Measurements from ENCODE around the gene KCNJ8.

The KCNJ8 gene

GRCh38 chr12:21718944-21719650 lies 55.4 kb downstream of the KCNJ8 start:
- TF ChIP-seq, protein P1, sequence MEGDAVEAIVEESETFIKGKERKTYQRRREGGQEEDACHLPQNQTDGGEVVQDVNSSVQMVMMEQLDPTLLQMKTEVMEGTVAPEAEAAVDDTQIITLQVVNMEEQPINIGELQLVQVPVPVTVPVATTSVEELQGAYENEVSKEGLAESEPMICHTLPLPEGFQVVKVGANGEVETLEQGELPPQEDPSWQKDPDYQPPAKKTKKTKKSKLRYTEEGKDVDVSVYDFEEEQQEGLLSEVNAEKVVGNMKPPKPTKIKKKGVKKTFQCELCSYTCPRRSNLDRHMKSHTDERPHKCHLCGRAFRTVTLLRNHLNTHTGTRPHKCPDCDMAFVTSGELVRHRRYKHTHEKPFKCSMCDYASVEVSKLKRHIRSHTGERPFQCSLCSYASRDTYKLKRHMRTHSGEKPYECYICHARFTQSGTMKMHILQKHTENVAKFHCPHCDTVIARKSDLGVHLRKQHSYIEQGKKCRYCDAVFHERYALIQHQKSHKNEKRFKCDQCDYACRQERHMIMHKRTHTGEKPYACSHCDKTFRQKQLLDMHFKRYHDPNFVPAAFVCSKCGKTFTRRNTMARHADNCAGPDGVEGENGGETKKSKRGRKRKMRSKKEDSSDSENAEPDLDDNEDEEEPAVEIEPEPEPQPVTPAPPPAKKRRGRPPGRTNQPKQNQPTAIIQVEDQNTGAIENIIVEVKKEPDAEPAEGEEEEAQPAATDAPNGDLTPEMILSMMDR (conservative IDR thresholded peaks at IDR 0.05; ENCODE audit: control insufficient read depth, insufficient read depth, low read depth, low read length): no peak
- no peak for DNase-seq (ENCODE audit: low read depth)
- H3K4me3 ChIP-seq (ENCODE audit: control insufficient read depth, low read depth, low read length): no peak overlapping the region

GRCh38 chr12:21718403-21718802 lies 56.1 kb downstream of the KCNJ8 start:
- TF ChIP-seq, protein P1 (conservative IDR thresholded peaks at IDR 0.05; ENCODE audit: control insufficient read depth, insufficient read depth, low read depth, low read length): no peak
- DNase-seq (ENCODE audit: low read depth): no peak
- no peak overlapping the region for H3K4me3 ChIP-seq (ENCODE audit: control insufficient read depth, low read depth, low read length)

GRCh38 chr12:21717767-21718166 lies 56.7 kb downstream of the KCNJ8 start:
- H3K4me3 ChIP-seq (ENCODE audit: control insufficient read depth, low read depth, low read length): no peak overlapping the region
- no peak for DNase-seq (ENCODE audit: low read depth)
- TF ChIP-seq, protein P1 (conservative IDR thresholded peaks at IDR 0.05; ENCODE audit: control insufficient read depth, insufficient read depth, low read depth, low read length): no peak

DNA sequence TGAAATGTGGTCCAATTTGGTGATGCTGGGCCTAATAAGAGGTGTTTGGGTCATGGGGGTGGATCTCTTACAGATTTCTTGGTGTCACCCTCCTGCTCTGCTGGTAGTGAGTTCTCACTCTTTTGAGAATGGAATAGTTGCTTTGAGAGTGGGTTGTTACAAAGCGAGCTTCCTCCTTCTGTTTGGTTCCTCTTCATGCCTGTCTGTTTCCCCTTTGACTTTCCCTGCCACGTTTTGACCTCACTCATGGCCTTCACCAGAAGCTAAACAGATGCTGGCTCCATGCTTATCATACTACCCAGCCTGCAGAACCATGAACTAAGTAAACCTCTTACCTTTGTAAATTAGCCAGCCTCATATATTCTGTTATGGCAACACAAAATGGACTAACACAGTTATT lies 59.1 kb downstream of the KCNJ8 start:
- DNase-seq (ENCODE audit: low read depth): no peak
- TF ChIP-seq, protein P1 (conservative IDR thresholded peaks at IDR 0.05; ENCODE audit: control insufficient read depth, insufficient read depth, low read depth, low read length): no peak

More for the DNA sequence above, 59.1 kb downstream of the KCNJ8 start:
- no peak overlapping the region for H3K4me3 ChIP-seq (ENCODE audit: control insufficient read depth, low read depth, low read length)
